ENCODE measurements around the gene DISC1. TPM values are rescaled to one million over a fixed set of nuclear protein-coding genes. Genes with fewer than 3 reads are reported as not detected.
"Not testable (repeated sequence)": the region's sequence is repeated elsewhere in the genome, so short reads cannot be mapped to it uniquely, and the experiment has no call there.

Gene DISC1
- total and polyA plus RNA-seq, 2 donors (not counting 1 experiment from before 2014, with no cell fraction given): 2.7 to 4.3 TPM

GRCh38 chr1:231959225-231959884, 332.8 kb downstream of the DISC1 start:
- WGBS (ENCODE audit: insufficient coverage): 79% methylated on average over 2 of the region's 6 CpGs
- ATAC-seq (ENCODE audit: low read depth) (no peak), DNase-seq (no peak)
- Histone ChIP-seq H3K27ac (ENCODE audit: low read length in 2 of 2) (no peak overlapping the region), H3K4me2 (replicated peaks; ENCODE audit: low read depth, low read length, poor library complexity, severe bottlenecking) (no peak overlapping the region), H3K79me2 (ENCODE audit: control insufficient read depth, insufficient read depth, low read length) (no peaks in the 10 kb centered on the region), H3K4me1 (ENCODE audit: control insufficient read depth in 2 of 2, insufficient read depth in 2 of 2, low read length in 2 of 2) (no peaks in the 10 kb centered on the region), H4K20me1 (ENCODE audit: control insufficient read depth, insufficient read depth, low read length, poor library complexity, severe bottlenecking) (no peaks in the 10 kb centered on the region), H3K27me3 (replicated peaks in 1 of 4; ENCODE audit: control extremely low read depth in 1 of 4, control insufficient read depth in 3 of 4, insufficient read depth in 4 of 4, low read length in 3 of 4) (no peaks in the 10 kb centered on the region), H3K36me3 (replicated peaks in 1 of 2; ENCODE audit: control extremely low read depth in 1 of 2, control insufficient read depth in 1 of 2, extremely low read depth in 1 of 2, insufficient read depth in 2 of 2, low read length in 1 of 2) (no peaks in the 10 kb centered on the region), H2AFZ (ENCODE audit: insufficient read depth, low read depth, low read length, poor library complexity, severe bottlenecking) (no peak overlapping the region), H3K4me3 (ENCODE audit: control extremely low read depth in 1 of 5, extremely low read depth in 1 of 5, insufficient read depth in 1 of 5, low read depth in 2 of 5, low read length in 4 of 5) (no peak overlapping the region), H3K9me3 (ENCODE audit: control extremely low read depth in 1 of 3, control insufficient read depth in 2 of 3, insufficient read depth in 1 of 3, low read length in 2 of 3) (no peaks in the 10 kb centered on the region), H3K9ac (ENCODE audit: low read length) (no peak overlapping the region)
- TF ChIP-seq EZH2 (IDR thresholded peaks at IDR 0.05; ENCODE audit: borderline replicate concordance, insufficient read depth, low read depth, low read length, poor library complexity, severe bottlenecking) (no peak), CTCF (IDR thresholded peaks at IDR 0.05) (no peak)
- Mint-ChIP-seq H3K4me1 (no peaks in the 10 kb centered on the region), H3K27ac (no peak overlapping the region), H3K27me3 (no peaks in the 10 kb centered on the region), H3K4me3 (no peak overlapping the region), H3K9me3 (ENCODE audit: insufficient read depth) (no peaks in the 10 kb centered on the region)
- CTCF ChIA-PET: no interaction called here
- intact Hi-C loops (cut with micrococcal nuclease): no loop called here
- POLR2A ChIA-PET: no interaction called here

- ATAC-seq (ENCODE audit: low read depth); CTCF ChIA-PET: not testable (repeated sequence)
- WGBS (ENCODE audit: insufficient coverage): 100% methylated on average over 1 of the region's 1 CpG
These were observed 335.2 kb downstream of the DISC1 start for GRCh38 chr1:231961801-231962200.

More at GRCh38 chr1:231961801-231962200, 335.2 kb downstream of the DISC1 start:
- H3K27ac ChIP-seq (ENCODE audit: low read length in 2 of 2); H3K79me2 ChIP-seq (ENCODE audit: control insufficient read depth, insufficient read depth, low read length); H3K27ac Mint-ChIP-seq; H3K4me1 ChIP-seq (ENCODE audit: control insufficient read depth in 2 of 2, insufficient read depth in 2 of 2, low read length in 2 of 2); H2AFZ ChIP-seq (ENCODE audit: insufficient read depth, low read depth, low read length, poor library complexity, severe bottlenecking); H3K27me3 ChIP-seq (replicated peaks in 1 of 4; ENCODE audit: control extremely low read depth in 1 of 4, control insufficient read depth in 3 of 4, insufficient read depth in 4 of 4, low read length in 3 of 4); H3K4me3 ChIP-seq (ENCODE audit: control extremely low read depth in 1 of 5, extremely low read depth in 1 of 5, insufficient read depth in 1 of 5, low read depth in 2 of 5, low read length in 4 of 5); H3K9ac ChIP-seq (ENCODE audit: low read length); H3K27me3 Mint-ChIP-seq; H3K36me3 ChIP-seq (replicated peaks in 1 of 2; ENCODE audit: control extremely low read depth in 1 of 2, control insufficient read depth in 1 of 2, extremely low read depth in 1 of 2, insufficient read depth in 2 of 2, low read length in 1 of 2); H3K9me3 ChIP-seq (ENCODE audit: control extremely low read depth in 1 of 3, control insufficient read depth in 2 of 3, insufficient read depth in 1 of 3, low read length in 2 of 3); H3K4me2 ChIP-seq (replicated peaks; ENCODE audit: low read depth, low read length, poor library complexity, severe bottlenecking); H3K4me1 Mint-ChIP-seq; H4K20me1 ChIP-seq (ENCODE audit: control insufficient read depth, insufficient read depth, low read length, poor library complexity, severe bottlenecking); intact Hi-C loops (cut with micrococcal nuclease); H3K9me3 Mint-ChIP-seq (ENCODE audit: insufficient read depth); DNase-seq; H3K4me3 Mint-ChIP-seq; POLR2A ChIA-PET: not testable (repeated sequence)
